ENCODE measurements around the gene ANGPT4. TPM values are rescaled to one million over a fixed set of nuclear protein-coding genes. Genes with fewer than 3 reads are reported as not detected.

Gene ANGPT4
- total RNA-seq, 1 experiment from 2014 or later: not detected

DNA sequence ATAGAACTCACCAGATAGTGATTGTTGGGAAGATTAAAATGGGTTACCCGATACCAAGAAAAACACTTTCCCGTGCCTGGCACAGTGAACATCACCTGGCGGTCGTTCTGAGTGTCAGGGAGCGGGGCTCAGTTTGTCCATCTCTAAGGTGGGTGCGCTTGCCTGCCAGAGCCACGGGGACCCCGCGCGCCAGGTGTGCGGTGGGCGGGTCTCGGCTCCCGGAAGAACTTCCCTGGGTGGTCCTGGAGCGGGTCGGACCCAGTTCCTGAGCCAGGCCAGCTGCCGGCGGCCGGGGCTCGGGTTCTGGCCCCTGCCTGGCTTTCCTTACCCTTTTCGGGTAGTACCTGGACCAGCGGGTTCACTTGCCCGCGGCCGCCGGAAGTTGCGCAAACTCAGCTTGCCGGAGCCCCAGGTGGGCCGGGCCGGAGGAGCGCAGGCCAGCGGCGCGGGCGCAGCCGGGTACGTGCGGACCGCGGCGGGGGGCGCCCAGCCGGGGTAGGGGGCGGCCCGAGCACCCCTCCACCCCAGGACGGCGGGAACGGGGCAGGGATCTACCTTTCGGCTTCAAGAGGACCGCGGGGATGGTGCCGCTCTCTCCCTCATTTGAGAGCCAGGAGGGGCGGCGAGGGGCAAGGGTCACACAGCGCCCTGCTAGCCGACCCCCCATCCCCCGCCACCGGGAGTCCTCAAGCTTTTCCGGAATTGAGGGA is 75.1 kb downstream of the ANGPT4 start:
- CTCF ChIA-PET: no interaction called here
- peak overlapping the region; percentile 79 for H2AFZ ChIP-seq

GRCh38 chr20:840503-840857 is 75.7 kb downstream of the ANGPT4 start:
- ChIA-PET POLR2A (ENCODE audit: unreplicated experiment) (no interaction called here), CTCF (no interaction called here)
- H3K4me3 ChIP-seq: peak overlapping the region; percentile 77; the same call in 1 of the 2 replicates
- no peak overlapping the region for H2AFZ ChIP-seq
- H3K27me3 ChIP-seq (ENCODE audit: insufficient read depth, low read depth): no peaks in the 10 kb centered on the region
- DNase-seq: no peak
- H3K4me1 ChIP-seq (replicated peaks; ENCODE audit: insufficient read depth): peaks cover 47% of the 10 kb centered on the region
- no peaks in the 10 kb centered on the region for H3K36me3 ChIP-seq (ENCODE audit: low read depth)
- intact Hi-C loops (cut with micrococcal nuclease; ENCODE audit: unreplicated experiment): no loop called here
- no peaks in the 10 kb centered on the region for H3K9me3 ChIP-seq (ENCODE audit: insufficient read depth, low read depth)
- H3F3A ChIP-seq (ENCODE audit: insufficient read depth, low read depth): peaks cover 20% of the 10 kb centered on the region; the same call in 1 of the 2 replicates
- peak overlapping the region; percentile 80 for H3K4me2 ChIP-seq
- H4K20me1 ChIP-seq (ENCODE audit: insufficient read depth): no peaks in the 10 kb centered on the region
- H3K9me2 ChIP-seq (ENCODE audit: insufficient read depth): no peaks in the 10 kb centered on the region
- H3K27ac ChIP-seq: no peak overlapping the region
- BruUV-seq (replicated peaks): no TSS peak
- H3K79me2 ChIP-seq (ENCODE audit: low read depth): peaks cover 77% of the 10 kb centered on the region
- TF ChIP-seq EZH2 (IDR thresholded peaks at IDR 0.05; ENCODE audit: low read depth): no peak
- no peak for TF ChIP-seq CTCF (conservative IDR thresholded peaks at IDR 0.05)

More for the DNA sequence above, 75.1 kb downstream of the ANGPT4 start:
- peaks cover 20% of the 10 kb centered on the region; the same call in 1 of the 2 replicates for H3F3A ChIP-seq (ENCODE audit: insufficient read depth, low read depth)
- H3K9me2 ChIP-seq (ENCODE audit: insufficient read depth): no peaks in the 10 kb centered on the region
- no peaks in the 10 kb centered on the region for H3K27me3 ChIP-seq (ENCODE audit: insufficient read depth, low read depth)
- intact Hi-C loops (cut with micrococcal nuclease; ENCODE audit: unreplicated experiment): no loop called here
- POLR2A ChIA-PET (ENCODE audit: unreplicated experiment): no interaction called here
- no TSS peak for BruUV-seq (replicated peaks)
- no peaks in the 10 kb centered on the region for H3K36me3 ChIP-seq (ENCODE audit: low read depth)
- peak overlapping the region; percentile 80 for H3K4me2 ChIP-seq
- H3K4me3 ChIP-seq: peak overlapping the region; percentile 77
- H3K79me2 ChIP-seq (ENCODE audit: low read depth): peaks cover 78% of the 10 kb centered on the region
- TF ChIP-seq EZH2 (IDR thresholded peaks at IDR 0.05; ENCODE audit: low read depth): no peak
- TF ChIP-seq CTCF (conservative IDR thresholded peaks at IDR 0.05): no peak
- peak overlapping the region; percentile 58 for H3K27ac ChIP-seq
- peak; percentile 51 to 61 for DNase-seq
- no peaks in the 10 kb centered on the region for H3K9me3 ChIP-seq (ENCODE audit: insufficient read depth, low read depth)
- no peaks in the 10 kb centered on the region; the same call in 1 of the 2 replicates for H4K20me1 ChIP-seq (ENCODE audit: insufficient read depth)
- H3K4me1 ChIP-seq (replicated peaks; ENCODE audit: insufficient read depth): peaks cover 42% of the 10 kb centered on the region

DNA sequence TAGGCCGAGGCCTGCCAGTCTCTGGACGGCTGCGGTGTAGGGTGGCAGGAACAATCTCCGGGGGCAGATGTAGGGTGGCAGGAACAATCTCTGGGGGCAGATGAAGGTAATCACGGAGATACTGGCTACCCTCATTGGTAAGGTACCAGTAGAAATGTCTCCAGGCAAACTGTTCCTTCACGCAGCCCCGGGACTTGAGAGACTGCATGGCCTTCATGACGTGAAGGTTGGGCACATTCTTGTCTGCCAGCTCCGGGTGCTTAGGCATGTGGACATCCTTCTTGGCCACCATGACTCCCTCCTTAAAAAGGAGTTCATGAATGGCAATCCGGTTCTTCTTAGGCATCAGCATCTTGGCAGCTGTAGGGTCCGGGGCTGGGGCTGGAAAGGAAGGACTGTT is 76.5 kb downstream of the ANGPT4 start:
- H3K4me3 ChIP-seq: no peak overlapping the region
- CTCF ChIA-PET: no interaction called here
- H3K4me1 ChIP-seq (replicated peaks; ENCODE audit: insufficient read depth): peaks cover 54% of the 10 kb centered on the region
- no peaks in the 10 kb centered on the region for H3K36me3 ChIP-seq (ENCODE audit: low read depth)
- no peaks in the 10 kb centered on the region for H4K20me1 ChIP-seq (ENCODE audit: insufficient read depth)
- H3K27ac ChIP-seq: no peak overlapping the region
- no TSS peak for BruUV-seq (replicated peaks)
- POLR2A ChIA-PET (ENCODE audit: unreplicated experiment): no interaction called here
- no peak overlapping the region for H3K4me2 ChIP-seq
- no peaks in the 10 kb centered on the region for H3K9me3 ChIP-seq (ENCODE audit: insufficient read depth, low read depth)
- TF ChIP-seq CTCF (conservative IDR thresholded peaks at IDR 0.05) (no peak), EZH2 (IDR thresholded peaks at IDR 0.05; ENCODE audit: low read depth) (no peak)
- no peak overlapping the region for H2AFZ ChIP-seq
- no peaks in the 10 kb centered on the region for H3K9me2 ChIP-seq (ENCODE audit: insufficient read depth)
- H3K79me2 ChIP-seq (ENCODE audit: low read depth): peaks cover 79% of the 10 kb centered on the region
- peaks cover 20% of the 10 kb centered on the region; the same call in 1 of the 2 replicates for H3F3A ChIP-seq (ENCODE audit: insufficient read depth, low read depth)
- no peak for DNase-seq
- H3K27me3 ChIP-seq (ENCODE audit: insufficient read depth, low read depth): no peaks in the 10 kb centered on the region
- intact Hi-C loops (cut with micrococcal nuclease; ENCODE audit: unreplicated experiment): no loop called here
